Measurements from ENCODE around the gene ARHGAP33. TPM values are rescaled to one million over a fixed set of nuclear protein-coding genes. Genes with fewer than 3 reads are reported as not detected.

The ARHGAP33 gene
- total and polyA plus RNA-seq, 10 of the 15 experiments (the other 5 are each of a cell fraction or from before 2014, with no cell fraction given), result 0.05 to 22.9 (median 2.3) TPM; not detected in 1

- TF ChIP-seq, protein P1, sequence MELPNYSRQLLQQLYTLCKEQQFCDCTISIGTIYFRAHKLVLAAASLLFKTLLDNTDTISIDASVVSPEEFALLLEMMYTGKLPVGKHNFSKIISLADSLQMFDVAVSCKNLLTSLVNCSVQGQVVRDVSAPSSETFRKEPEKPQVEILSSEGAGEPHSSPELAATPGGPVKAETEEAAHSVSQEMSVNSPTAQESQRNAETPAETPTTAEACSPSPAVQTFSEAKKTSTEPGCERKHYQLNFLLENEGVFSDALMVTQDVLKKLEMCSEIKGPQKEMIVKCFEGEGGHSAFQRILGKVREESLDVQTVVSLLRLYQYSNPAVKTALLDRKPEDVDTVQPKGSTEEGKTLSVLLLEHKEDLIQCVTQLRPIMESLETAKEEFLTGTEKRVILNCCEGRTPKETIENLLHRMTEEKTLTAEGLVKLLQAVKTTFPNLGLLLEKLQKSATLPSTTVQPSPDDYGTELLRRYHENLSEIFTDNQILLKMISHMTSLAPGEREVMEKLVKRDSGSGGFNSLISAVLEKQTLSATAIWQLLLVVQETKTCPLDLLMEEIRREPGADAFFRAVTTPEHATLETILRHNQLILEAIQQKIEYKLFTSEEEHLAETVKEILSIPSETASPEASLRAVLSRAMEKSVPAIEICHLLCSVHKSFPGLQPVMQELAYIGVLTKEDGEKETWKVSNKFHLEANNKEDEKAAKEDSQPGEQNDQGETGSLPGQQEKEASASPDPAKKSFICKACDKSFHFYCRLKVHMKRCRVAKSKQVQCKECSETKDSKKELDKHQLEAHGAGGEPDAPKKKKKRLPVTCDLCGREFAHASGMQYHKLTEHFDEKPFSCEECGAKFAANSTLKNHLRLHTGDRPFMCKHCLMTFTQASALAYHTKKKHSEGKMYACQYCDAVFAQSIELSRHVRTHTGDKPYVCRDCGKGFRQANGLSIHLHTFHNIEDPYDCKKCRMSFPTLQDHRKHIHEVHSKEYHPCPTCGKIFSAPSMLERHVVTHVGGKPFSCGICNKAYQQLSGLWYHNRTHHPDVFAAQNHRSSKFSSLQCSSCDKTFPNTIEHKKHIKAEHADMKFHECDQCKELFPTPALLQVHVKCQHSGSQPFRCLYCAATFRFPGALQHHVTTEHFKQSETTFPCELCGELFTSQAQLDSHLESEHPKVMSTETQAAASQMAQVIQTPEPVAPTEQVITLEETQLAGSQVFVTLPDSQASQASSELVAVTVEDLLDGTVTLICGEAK (IDR thresholded peaks at IDR 0.05; ENCODE audit: borderline replicate concordance), result peak; percentile 59; the same call in 1 of the 2 replicates
- TF ChIP-seq USF1 (IDR thresholded peaks at IDR 0.05; ENCODE audit: borderline replicate concordance, extremely low read length, insufficient read depth, low read depth, low read length) (no peak), NRF1 (conservative IDR thresholded peaks at IDR 0.05; ENCODE audit: low read depth, low read length) (peak; percentile 50), CHD2 (IDR thresholded peaks at IDR 0.05; ENCODE audit: borderline replicate concordance, low read depth, low read length) (peak; percentile 71), RAD51 (IDR thresholded peaks at IDR 0.05) (no peak), BRCA1 (IDR thresholded peaks at IDR 0.05; ENCODE audit: low read depth, low read length) (no peak), ZBED1 (IDR thresholded peaks at IDR 0.05; ENCODE audit: borderline replicate concordance) (peak; percentile 59; the same call in 1 of the 2 replicates), NR2F1 (conservative IDR thresholded peaks at IDR 0.05) (peak; percentile 82), MEF2A (IDR thresholded peaks at IDR 0.05; ENCODE audit: insufficient read depth, low read depth, low read length) (no peak), IKZF1 (conservative IDR thresholded peaks at IDR 0.05) (peak; percentile 61), FOS (IDR thresholded peaks at IDR 0.05; ENCODE audit: borderline replicate concordance, extremely low read depth, insufficient read length) (peak; percentile 7), CEBPB (IDR thresholded peaks at IDR 0.05; ENCODE audit: borderline replicate concordance in 1 of 2, low read depth in 2 of 2, low read length in 2 of 2) (no peak), KLF5 (IDR thresholded peaks at IDR 0.05; ENCODE audit: partially characterized antibody) (no peak), RCOR1 (conservative IDR thresholded peaks at IDR 0.05; ENCODE audit: low read depth, low read length) (no peak), EZH2 (IDR thresholded peaks at IDR 0.05; ENCODE audit: borderline replicate concordance, control insufficient read depth, low read depth, low read length) (no peak), NBN (IDR thresholded peaks at IDR 0.05) (peak; percentile 92), MYC (IDR thresholded peaks at IDR 0.05; ENCODE audit: insufficient read depth, insufficient read length, insufficient replicate concordance, low read length, severe bottlenecking) (no peak), MTA3 (IDR thresholded peaks at IDR 0.05; ENCODE audit: borderline replicate concordance, low read length) (no peak), RFX5 (IDR thresholded peaks at IDR 0.05; ENCODE audit: low read depth, low read length) (peak; percentile 81), NR2C2 (IDR thresholded peaks at IDR 0.05; ENCODE audit: borderline replicate concordance, control insufficient read depth, insufficient read length, low read depth) (no peak), TARDBP (IDR thresholded peaks at IDR 0.05; ENCODE audit: borderline replicate concordance) (no peak), BCL3 (IDR thresholded peaks at IDR 0.05; ENCODE audit: borderline replicate concordance, insufficient read depth, low read depth, low read length, poor library complexity, severe bottlenecking) (no peak)
- TF ChIP-seq, protein P2, sequence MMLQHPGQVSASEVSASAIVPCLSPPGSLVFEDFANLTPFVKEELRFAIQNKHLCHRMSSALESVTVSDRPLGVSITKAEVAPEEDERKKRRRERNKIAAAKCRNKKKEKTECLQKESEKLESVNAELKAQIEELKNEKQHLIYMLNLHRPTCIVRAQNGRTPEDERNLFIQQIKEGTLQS (IDR thresholded peaks at IDR 0.05; ENCODE audit: borderline replicate concordance, extremely low read depth, low read depth, low read length), result no peak
Measured at GRCh38 chr19:35740423-35741202, 34.8 kb upstream of the ARHGAP33 start (continued).
